ENCODE results near the gene HSD17B10. TPM values are rescaled to one million over a fixed set of nuclear protein-coding genes. Genes with fewer than 3 reads are reported as not detected.
"Not testable (repeated sequence)": the region's sequence is repeated elsewhere in the genome, so short reads cannot be mapped to it uniquely, and the experiment has no call there.

Gene HSD17B10
- total RNA-seq, 4 donors from 2014 or later = 68.1 to 137 (median 86.0) TPM

DNA sequence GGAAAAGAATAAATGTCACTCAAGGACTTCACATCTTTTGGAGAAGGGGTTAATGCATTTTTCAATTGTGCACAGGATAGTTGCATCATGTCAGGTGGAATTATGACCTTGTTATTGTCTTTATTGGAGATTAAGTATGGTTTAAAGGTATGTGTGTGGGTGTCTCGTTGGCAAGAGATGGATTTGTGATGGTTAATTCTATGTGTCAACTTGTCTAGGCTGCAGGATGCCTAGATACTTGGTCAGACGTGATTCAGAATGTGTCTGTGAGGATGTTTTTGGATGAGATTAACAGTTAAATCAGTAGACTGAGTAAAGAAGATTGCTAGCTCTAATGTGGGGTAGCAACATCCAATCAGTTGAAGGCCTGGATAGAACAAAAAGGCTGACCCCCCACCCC lies 42.2 kb upstream of the HSD17B10 start:
- TF ChIP-seq EP300 (IDR thresholded peaks at IDR 0.05) = no peak
- TF ChIP-seq POLR2A (IDR thresholded peaks at IDR 0.05) = no peak
- TF ChIP-seq, protein P1, sequence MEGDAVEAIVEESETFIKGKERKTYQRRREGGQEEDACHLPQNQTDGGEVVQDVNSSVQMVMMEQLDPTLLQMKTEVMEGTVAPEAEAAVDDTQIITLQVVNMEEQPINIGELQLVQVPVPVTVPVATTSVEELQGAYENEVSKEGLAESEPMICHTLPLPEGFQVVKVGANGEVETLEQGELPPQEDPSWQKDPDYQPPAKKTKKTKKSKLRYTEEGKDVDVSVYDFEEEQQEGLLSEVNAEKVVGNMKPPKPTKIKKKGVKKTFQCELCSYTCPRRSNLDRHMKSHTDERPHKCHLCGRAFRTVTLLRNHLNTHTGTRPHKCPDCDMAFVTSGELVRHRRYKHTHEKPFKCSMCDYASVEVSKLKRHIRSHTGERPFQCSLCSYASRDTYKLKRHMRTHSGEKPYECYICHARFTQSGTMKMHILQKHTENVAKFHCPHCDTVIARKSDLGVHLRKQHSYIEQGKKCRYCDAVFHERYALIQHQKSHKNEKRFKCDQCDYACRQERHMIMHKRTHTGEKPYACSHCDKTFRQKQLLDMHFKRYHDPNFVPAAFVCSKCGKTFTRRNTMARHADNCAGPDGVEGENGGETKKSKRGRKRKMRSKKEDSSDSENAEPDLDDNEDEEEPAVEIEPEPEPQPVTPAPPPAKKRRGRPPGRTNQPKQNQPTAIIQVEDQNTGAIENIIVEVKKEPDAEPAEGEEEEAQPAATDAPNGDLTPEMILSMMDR (IDR thresholded peaks at IDR 0.05) = no peak
- DNase-seq (ENCODE audit: low spot score in 2 of 2) = no peak
- Histone ChIP-seq H3K9me3 (no peaks in the 10 kb centered on the region), H3K36me3 (no peaks in the 10 kb centered on the region), H3K27ac (no peak overlapping the region), H3K4me1 (no peaks in the 10 kb centered on the region), H3K27me3 (peaks cover 0 to 23% of the 10 kb centered on the region in 2 donors), H3K4me3 (no peak overlapping the region)
- 45 to 53% methylated on average over 2 of the region's 2 CpGs for WGBS, 2 donors

DNA sequence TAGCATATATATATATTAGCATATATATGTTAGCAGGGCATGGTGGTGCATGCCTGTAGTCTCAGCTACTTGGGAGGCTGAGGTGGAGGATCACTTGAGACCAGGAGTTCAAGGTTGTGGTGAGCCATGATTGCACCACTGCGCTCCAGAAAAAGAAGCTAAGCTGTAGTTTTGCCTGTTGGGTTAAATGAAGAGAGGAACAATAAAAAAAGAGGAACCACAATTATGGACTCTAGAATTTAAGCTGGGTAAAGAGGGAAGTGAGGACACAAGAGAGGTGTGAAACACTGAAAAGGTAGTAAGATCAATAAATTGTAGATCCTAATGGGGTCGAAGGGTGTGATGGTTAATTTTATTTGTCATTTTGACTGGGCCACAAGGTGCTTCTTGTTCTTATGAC lies 40.5 kb upstream of the HSD17B10 start:
- no peak for TF ChIP-seq EP300 (IDR thresholded peaks at IDR 0.05)
- TF ChIP-seq, protein P1 (IDR thresholded peaks at IDR 0.05) = no peak
- no peak for TF ChIP-seq POLR2A (IDR thresholded peaks at IDR 0.05)
- Histone ChIP-seq H3K4me3 (no peak overlapping the region), H3K4me1 (no peaks in the 10 kb centered on the region), H3K36me3 (no peaks in the 10 kb centered on the region), H3K27ac (no peak overlapping the region), H3K27me3 (peaks cover 0 to 21% of the 10 kb centered on the region in 2 donors), H3K9me3 (no peaks in the 10 kb centered on the region)
- WGBS, 2 donors = 54 to 71% methylated on average over 2 of the region's 2 CpGs
- no peak for DNase-seq (ENCODE audit: low spot score in 2 of 2)

DNA sequence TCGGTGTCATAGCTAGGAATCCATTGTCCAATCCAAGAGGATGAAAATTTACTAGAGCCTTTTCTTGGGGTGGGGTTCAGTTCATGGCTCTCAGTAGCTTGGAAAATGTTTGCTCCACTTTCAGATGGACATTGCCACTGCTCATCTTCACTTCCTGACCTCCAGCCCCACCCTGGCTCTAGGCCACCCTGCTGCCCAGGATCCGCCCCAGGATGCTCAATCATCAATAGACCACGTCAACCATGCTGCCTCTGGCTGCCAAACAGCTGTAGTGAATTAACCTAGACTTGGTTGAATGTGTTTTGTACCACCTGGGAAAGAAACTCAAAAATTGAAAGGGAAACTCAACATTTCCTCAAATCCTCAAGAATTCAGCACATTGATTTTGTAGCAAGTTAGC lies 37.2 kb upstream of the HSD17B10 start:
- H3K9me3 ChIP-seq = no peaks in the 10 kb centered on the region
- WGBS, 2 donors = 55 to 64% methylated on average over 3 of the region's 3 CpGs
- H3K27me3 ChIP-seq = peaks cover 0 to 27% of the 10 kb centered on the region in 2 donors
- no peak for DNase-seq (ENCODE audit: low spot score in 2 of 2)
- TF ChIP-seq EP300 (IDR thresholded peaks at IDR 0.05) (no peak), POLR2A (IDR thresholded peaks at IDR 0.05) (no peak)
- TF ChIP-seq, protein P1 (IDR thresholded peaks at IDR 0.05) = no peak
- H3K36me3 ChIP-seq = no peaks in the 10 kb centered on the region
- H3K27ac ChIP-seq = no peak overlapping the region
- H3K4me3 ChIP-seq = no peak overlapping the region
- no peaks in the 10 kb centered on the region for H3K4me1 ChIP-seq

DNA sequence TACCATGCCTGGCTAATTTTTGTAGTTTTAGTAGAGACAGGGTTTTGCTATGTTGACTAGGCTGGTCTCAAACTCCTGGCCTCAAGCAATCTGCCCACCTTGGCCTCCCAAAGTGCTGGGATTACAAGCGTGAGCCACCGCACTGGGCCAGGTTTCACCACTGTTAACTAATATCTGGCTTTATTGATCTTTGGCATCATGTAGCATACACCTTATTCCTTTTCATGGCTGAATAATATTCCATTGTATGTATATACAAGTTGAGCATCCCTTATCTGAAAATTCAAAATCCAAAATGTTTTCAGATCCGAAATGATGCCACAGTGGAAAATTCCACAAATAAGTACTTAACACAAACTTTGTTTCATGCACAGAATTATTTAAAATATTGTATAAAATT lies 34.5 kb upstream of the HSD17B10 start:
- not testable (repeated sequence) for H3K9me3 ChIP-seq; DNase-seq (ENCODE audit: low spot score in 2 of 2); H3K27ac ChIP-seq; H3K4me1 ChIP-seq; H3K36me3 ChIP-seq; H3K4me3 ChIP-seq
- H3K27me3 ChIP-seq = peaks cover 0 to 26% of the 10 kb centered on the region in 2 donors
- 90 to 98% methylated on average over 3 of the region's 3 CpGs for WGBS, 2 donors

DNA sequence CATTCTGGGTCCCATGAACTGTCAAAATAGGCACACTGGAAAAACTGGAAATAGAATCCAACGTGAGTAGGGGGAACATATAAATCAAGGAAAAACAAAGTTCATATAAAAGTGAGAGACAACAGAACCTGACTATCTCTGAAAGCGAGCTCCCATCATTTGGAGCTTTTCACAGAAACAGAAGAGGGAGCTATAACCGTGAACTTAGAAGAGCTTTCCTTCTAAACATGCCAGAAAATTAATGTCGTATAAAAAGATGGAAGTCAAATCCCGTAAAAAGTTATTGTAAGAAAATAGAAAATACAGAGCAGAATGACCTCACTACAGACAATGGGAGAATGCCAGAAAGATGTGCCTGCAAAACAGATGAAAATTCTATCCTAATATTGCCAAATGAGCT lies 23.9 kb upstream of the HSD17B10 start:
- H3K4me1 ChIP-seq = no peaks in the 10 kb centered on the region
- TF ChIP-seq, protein P1 (IDR thresholded peaks at IDR 0.05) = no peak
- TF ChIP-seq EP300 (IDR thresholded peaks at IDR 0.05) = no peak
- TF ChIP-seq POLR2A (IDR thresholded peaks at IDR 0.05) = no peak
- peaks cover 0 to 32% of the 10 kb centered on the region in 2 donors for H3K27me3 ChIP-seq
- H3K27ac ChIP-seq = no peak overlapping the region
- no peaks in the 10 kb centered on the region for H3K9me3 ChIP-seq
- WGBS, 2 donors = 25 to 41% methylated on average over 5 of the region's 5 CpGs
- no peak for DNase-seq (ENCODE audit: low spot score in 2 of 2)
- no peak overlapping the region for H3K4me3 ChIP-seq
- H3K36me3 ChIP-seq = no peaks in the 10 kb centered on the region

DNA sequence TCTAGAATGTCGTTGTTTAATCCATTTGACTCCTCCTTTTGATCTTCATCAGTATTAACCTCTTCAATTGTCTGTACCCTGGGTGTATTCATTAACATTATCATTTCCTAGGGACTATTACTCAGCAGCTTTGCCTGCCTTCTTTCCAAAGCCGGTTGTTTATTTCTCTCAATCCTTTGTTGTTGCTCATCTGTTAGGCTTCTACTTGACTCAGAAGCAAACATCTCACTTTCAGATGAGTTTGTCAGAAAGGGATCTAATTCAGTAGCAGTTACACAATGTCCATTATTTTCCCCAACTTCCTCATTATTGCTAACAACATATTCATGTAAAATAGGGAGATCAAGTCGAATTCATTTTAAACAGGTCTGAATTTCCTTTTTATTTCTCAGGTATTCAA lies 22.1 kb upstream of the HSD17B10 start:
- DNase-seq (ENCODE audit: low spot score in 2 of 2) = no peak
- H3K27ac ChIP-seq = no peak overlapping the region
- H3K27me3 ChIP-seq = peaks cover 0 to 32% of the 10 kb centered on the region in 2 donors
- no peaks in the 10 kb centered on the region for H3K36me3 ChIP-seq
- H3K4me1 ChIP-seq = no peaks in the 10 kb centered on the region
- 48 to 70% methylated on average over 3 of the region's 3 CpGs for WGBS, 2 donors
- no peak overlapping the region for H3K4me3 ChIP-seq
- no peaks in the 10 kb centered on the region for H3K9me3 ChIP-seq
- TF ChIP-seq EP300 (IDR thresholded peaks at IDR 0.05) = no peak
- no peak for TF ChIP-seq POLR2A (IDR thresholded peaks at IDR 0.05)
- TF ChIP-seq, protein P1 (IDR thresholded peaks at IDR 0.05) = no peak
